CD4-positive, alpha-beta T cell treated with Interferon alpha-2 for 1 hour (primary cell): ENCODE data around the gene TMEM151B.

Experiments
- DNase-seq, 2 donors: peaks; one replicate each; pipeline ENCODE4 v3.0.0-alpha.2; 2020 to 2022

TMEM151B gene

GRCh38 chr6:44265722-44266233, 4.5 kb upstream of the TMEM151B start:
- no peak for DNase-seq

GRCh38 chr6:44266347-44266746, 3.9 kb upstream of the TMEM151B start:
- no peak for DNase-seq

GRCh38 chr6:44267252-44267651, 3.0 kb upstream of the TMEM151B start:
- DNase-seq, result no peak

GRCh38 chr6:44268095-44268628, 2.1 kb upstream of the TMEM151B start:
- peak; percentile 58 to 77 for DNase-seq

- DNase-seq, result no peak
These were observed 901 bp upstream of the TMEM151B start for GRCh38 chr6:44269178-44269920.

- peak in 1 of 2 donors; percentile 23 for DNase-seq
These were observed 516 bp downstream of the TMEM151B start for GRCh38 chr6:44270526-44271405.

- DNase-seq, result no peak
These were observed 1.1 kb downstream of the TMEM151B start for GRCh38 chr6:44271406-44271723.

GRCh38 chr6:44271914-44272313, 1.7 kb downstream of the TMEM151B start:
- DNase-seq, result no peak

- no peak for DNase-seq
These were observed 2.3 kb downstream of the TMEM151B start for GRCh38 chr6:44272529-44272928.

GRCh38 chr6:44272999-44273566, 2.8 kb downstream of the TMEM151B start:
- no peak for DNase-seq

- DNase-seq, result no peak
These were observed 3.4 kb downstream of the TMEM151B start for GRCh38 chr6:44273617-44274016.

- DNase-seq, result no peak
These were observed 5.1 kb downstream of the TMEM151B start for GRCh38 chr6:44275271-44275748.

- no peak for DNase-seq
These were observed 5.7 kb downstream of the TMEM151B start for GRCh38 chr6:44275749-44276648.

GRCh38 chr6:44276667-44277640, 6.7 kb downstream of the TMEM151B start:
- no peak for DNase-seq

- no peak for DNase-seq
These were observed 7.5 kb downstream of the TMEM151B start for GRCh38 chr6:44277763-44278162.

GRCh38 chr6:44278315-44278714, 8.1 kb downstream of the TMEM151B start:
- no peak for DNase-seq

- no peak for DNase-seq
These were observed 8.8 kb downstream of the TMEM151B start for GRCh38 chr6:44278774-44279697.

- no peak for DNase-seq
These were observed 13.9 kb downstream of the TMEM151B start for GRCh38 chr6:44284121-44284520.

GRCh38 chr6:44284867-44285266, 14.6 kb downstream of the TMEM151B start:
- no peak for DNase-seq
